ENCODE results near the gene CLCNKB. TPM values are rescaled to one million over a fixed set of nuclear protein-coding genes. Genes with fewer than 3 reads are reported as not detected.

Gene CLCNKB
- total and polyA plus RNA-seq, 2 of the 4 experiments (the other 2 are of a cell fraction): 0.09 TPM; not detected in 1

- H2BK120ac ChIP-seq (ENCODE audit: low read depth, low read length): no peak overlapping the region
- TF ChIP-seq MAZ (IDR thresholded peaks at IDR 0.05; ENCODE audit: borderline replicate concordance, low read depth, low read length): no peak
- no peak for TF ChIP-seq NFE2L2 (IDR thresholded peaks at IDR 0.05; ENCODE audit: low read depth, low read length)
- no peak for TF ChIP-seq BHLHE40 (IDR thresholded peaks at IDR 0.05; ENCODE audit: low read depth, low read length)
- TF ChIP-seq CHD1 (IDR thresholded peaks at IDR 0.05; ENCODE audit: low read depth, low read length): no peak
- TF ChIP-seq USF2 (IDR thresholded peaks at IDR 0.05; ENCODE audit: low read depth, low read length): no peak
- no peak for TF ChIP-seq ELK1 (IDR thresholded peaks at IDR 0.05; ENCODE audit: borderline replicate concordance, low read depth, low read length)
- no peak for TF ChIP-seq RFX5 (IDR thresholded peaks at IDR 0.05; ENCODE audit: low read depth, low read length)
- no peak for TF ChIP-seq CTCF (conservative IDR thresholded peaks at IDR 0.05; ENCODE audit: low read depth, low read length)
- TF ChIP-seq SMC3 (IDR thresholded peaks at IDR 0.05; ENCODE audit: low read depth, low read length): no peak
- TF ChIP-seq RCOR1 (IDR thresholded peaks at IDR 0.05; ENCODE audit: insufficient replicate concordance, low read length): no peak
- no peak for TF ChIP-seq MAFK (IDR thresholded peaks at IDR 0.05; ENCODE audit: low read depth, low read length)
- no peak overlapping the region for H2AK9ac ChIP-seq (replicated peaks; ENCODE audit: low read depth, low read length, poor library complexity)
- H4K8ac ChIP-seq (ENCODE audit: low read depth in 2 of 2, low read length in 2 of 2): no peak overlapping the region
- no peak overlapping the region for H3K56ac ChIP-seq (ENCODE audit: extremely low read depth, insufficient read depth, low read length)
- H3K18ac ChIP-seq (ENCODE audit: low read depth, low read length): no peak overlapping the region
- no peak overlapping the region for H4K5ac ChIP-seq (ENCODE audit: low read depth, low read length)
- H2AK5ac ChIP-seq (ENCODE audit: low read depth, low read length): no peak overlapping the region
- dilution Hi-C loops (cut with HindIII; ENCODE audit: low sequenced_read_pairs, unreplicated experiment) (no loop called here), in situ Hi-C loops (cut with MboI; ENCODE audit: low sequenced_read_pairs) (no loop called here), intact Hi-C loops (cut with micrococcal nuclease) (no loop called here)
- no peak overlapping the region for H3K14ac ChIP-seq (replicated peaks; ENCODE audit: low read depth, low read length)
- no TSS peak for BruUV-seq (replicated peaks)
- H3K4me3 ChIP-seq (ENCODE audit: insufficient read depth, low read depth, low read length): no peak overlapping the region
- no peaks in the 10 kb centered on the region for H3K4me1 ChIP-seq (ENCODE audit: control insufficient read depth, insufficient read depth, low read length)
- ChIA-PET POLR2A (ENCODE audit: unreplicated experiment) (no interaction called here), CTCF (no interaction called here)
- no peak overlapping the region for H3K9ac ChIP-seq (ENCODE audit: low read depth, low read length)
- no CpG with 5 or more reads among the region's 7 CpGs for WGBS, 2 experiments (ENCODE audit: extremely low coverage in 2 of 2, insufficient read length in 1 of 2)
- H3K4ac ChIP-seq (ENCODE audit: low read depth, low read length): no peak overlapping the region
- no peak overlapping the region for H4K91ac ChIP-seq (ENCODE audit: insufficient read depth, low read depth, low read length)
- ATAC-seq (ENCODE audit: low read depth) (no peak), DNase-seq (no peak)
- H3K27ac ChIP-seq (ENCODE audit: insufficient read depth, low read length): no peak overlapping the region
- no peak overlapping the region for H2AFZ ChIP-seq (replicated peaks; ENCODE audit: low read length, poor library complexity)
- H3K79me1 ChIP-seq (ENCODE audit: low read depth in 1 of 2, low read length in 2 of 2): no peaks in the 10 kb centered on the region
- peaks cover 23% of the 10 kb centered on the region; the same call in 1 of the 2 replicates for H3K27me3 ChIP-seq (ENCODE audit: control insufficient read depth, insufficient read depth, low read length)
- no peaks in the 10 kb centered on the region for H3K36me3 ChIP-seq (ENCODE audit: control insufficient read depth, insufficient read depth, low read length)
- H2BK20ac ChIP-seq (ENCODE audit: low read depth, low read length): no peak overlapping the region
- no peak overlapping the region for H3K23ac ChIP-seq (ENCODE audit: low read depth, low read length)
- no peaks in the 10 kb centered on the region for H3K9me3 ChIP-seq (ENCODE audit: control insufficient read depth, insufficient read depth, low read length)
- H3K4me2 ChIP-seq (ENCODE audit: low read depth, low read length): no peak overlapping the region
- H4K20me1 ChIP-seq (ENCODE audit: insufficient read depth, low read length): no peaks in the 10 kb centered on the region
- H2BK5ac ChIP-seq (ENCODE audit: low read depth, low read length, poor library complexity, severe bottlenecking): no peak overlapping the region
- H3K9me1 ChIP-seq (ENCODE audit: insufficient read depth, low read length): no peaks in the 10 kb centered on the region
- H2BK15ac ChIP-seq (ENCODE audit: low read depth, low read length): no peak overlapping the region
Measured at GRCh38 chr1:16050328-16050727, 6.7 kb downstream of the CLCNKB start.
